GM21717 (cell line): ENCODE results near the gene SLC35G3.
"Not testable (repeated sequence)": the region's sequence is repeated elsewhere in the genome, so short reads cannot be mapped to it uniquely, and the experiment has no call there.

Experiments used
- ATAC-seq: cut with Tn5 transposase; IDR thresholded peaks from one replicate; pipeline ENCODE4 v1.9.1; 2021; ENCODE audit warnings: mild to moderate bottlenecking, moderate library complexity; ENCODE audit not compliant: unreplicated experiment

Gene SLC35G3

DNA sequence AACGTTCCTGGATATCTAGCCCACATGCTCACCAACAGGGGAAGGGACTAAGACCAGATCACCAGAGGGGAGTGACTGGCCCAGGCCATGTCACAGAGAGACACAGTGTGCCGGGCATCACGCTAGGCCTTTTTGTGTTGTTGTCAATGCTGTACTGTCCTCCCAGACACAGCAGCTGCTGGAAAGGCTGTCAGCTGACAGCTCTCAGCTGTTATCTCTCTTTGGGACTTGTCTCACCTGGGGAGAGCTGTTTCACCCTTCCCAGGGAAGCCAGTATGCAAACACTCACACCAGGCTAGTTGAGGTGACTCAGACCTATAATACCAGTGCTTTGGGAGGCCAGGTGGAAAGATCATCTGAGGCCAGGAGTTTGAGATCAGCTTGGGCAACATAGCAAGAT is 27.1 kb downstream of the SLC35G3 start:
- no peak for ATAC-seq

DNA sequence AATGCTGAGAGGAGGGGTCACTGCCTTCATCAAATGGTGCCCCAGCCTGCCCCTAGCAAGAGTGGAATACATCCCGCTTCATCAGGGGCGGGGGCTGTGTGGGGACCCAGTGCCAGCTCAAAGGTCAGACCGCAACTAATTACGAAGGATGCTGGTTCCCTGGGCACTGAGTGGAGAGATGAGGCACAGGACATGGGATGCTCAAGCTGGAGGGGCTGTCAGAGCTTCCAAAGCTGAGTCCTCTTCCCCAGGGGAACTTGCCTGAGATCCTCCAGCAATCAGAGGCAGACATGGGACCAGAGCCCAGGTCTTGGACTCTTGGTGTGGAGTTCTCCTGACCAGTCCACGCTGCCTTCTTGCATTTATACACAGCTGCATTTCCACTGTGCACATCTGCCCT is 27.7 kb downstream of the SLC35G3 start:
- no peak for ATAC-seq

DNA sequence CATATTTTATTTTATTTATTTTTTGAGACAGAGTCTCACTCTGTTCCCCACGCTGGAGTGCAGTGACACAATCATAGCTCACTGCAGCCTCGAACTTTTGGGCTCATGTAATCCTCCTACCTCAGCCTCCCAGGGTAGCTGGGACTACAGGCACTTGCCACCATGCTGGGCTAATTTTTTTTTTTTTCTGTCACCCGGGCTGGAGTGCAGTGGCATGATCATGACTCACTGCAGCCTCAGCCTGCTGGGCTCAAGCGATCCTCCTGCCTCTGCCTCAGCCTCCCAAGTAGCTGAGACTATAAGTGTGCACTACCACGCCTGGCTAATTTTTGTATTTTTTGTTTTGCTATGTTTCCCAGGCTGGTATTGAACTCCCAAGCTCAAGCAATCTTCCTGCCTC is 29.5 kb downstream of the SLC35G3 start:
- no peak for ATAC-seq

DNA sequence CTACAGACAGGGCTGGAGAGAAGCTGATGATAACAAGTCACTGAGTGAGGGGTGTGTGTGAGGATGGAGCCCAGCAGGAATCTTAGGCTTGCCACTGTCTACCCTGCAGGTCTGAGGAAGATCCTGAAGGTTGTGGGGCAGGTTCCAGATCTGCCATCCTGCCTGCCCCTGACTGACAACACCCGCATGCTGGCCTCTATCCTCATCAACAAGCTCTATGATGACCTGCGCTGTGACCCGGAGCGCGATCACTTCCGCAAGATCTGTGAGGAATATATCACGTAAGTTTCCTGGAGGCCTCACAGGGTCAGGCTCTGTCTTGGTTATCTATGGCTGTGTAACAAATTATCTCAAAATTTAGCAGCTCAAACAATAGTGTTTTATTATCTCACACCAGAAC is 30.3 kb downstream of the SLC35G3 start:
- ATAC-seq, result no peak

DNA sequence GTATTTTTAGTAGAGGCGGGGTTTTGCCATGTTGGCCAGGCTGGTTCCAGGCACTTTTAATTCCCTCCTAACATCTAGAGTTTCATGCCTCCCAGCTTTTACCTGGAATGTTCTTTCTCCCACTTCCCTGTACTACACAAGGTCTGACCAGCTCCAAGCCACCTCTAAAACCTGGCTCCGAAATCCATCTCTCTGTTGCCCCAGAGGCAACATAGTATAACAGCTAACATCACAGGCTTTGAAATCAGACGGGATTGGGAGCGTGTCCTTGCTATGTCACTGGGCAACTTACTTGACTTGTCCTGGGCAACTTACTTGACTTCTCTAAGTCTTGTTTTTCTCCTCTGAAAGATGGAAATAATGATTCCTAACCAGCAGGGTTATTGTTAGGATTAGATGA is 31.4 kb downstream of the SLC35G3 start:
- no peak for ATAC-seq

DNA sequence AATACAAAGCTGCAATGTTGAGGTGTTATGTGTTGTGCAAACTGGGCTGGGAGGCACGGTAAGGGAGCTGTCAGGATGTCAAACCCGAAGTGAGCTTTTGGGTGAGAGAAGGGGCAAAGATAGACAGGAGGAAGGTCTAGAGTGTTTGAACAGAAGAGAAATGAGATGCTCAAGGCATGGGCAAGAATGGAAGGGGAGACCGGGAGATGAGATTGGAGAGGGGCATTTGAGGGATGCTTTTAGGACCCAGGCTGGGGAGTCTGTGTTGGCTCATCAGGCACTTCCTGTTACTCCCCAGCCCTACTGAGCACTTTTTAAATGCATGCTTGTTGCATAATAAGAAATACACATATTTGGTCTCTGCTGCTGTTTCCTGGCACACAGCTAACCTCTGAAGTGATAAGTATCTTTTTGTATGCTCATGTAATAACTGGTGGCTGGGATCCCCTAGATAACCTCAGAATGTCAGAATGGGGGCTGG is 32.9 kb downstream of the SLC35G3 start:
- ATAC-seq, result no peak

DNA sequence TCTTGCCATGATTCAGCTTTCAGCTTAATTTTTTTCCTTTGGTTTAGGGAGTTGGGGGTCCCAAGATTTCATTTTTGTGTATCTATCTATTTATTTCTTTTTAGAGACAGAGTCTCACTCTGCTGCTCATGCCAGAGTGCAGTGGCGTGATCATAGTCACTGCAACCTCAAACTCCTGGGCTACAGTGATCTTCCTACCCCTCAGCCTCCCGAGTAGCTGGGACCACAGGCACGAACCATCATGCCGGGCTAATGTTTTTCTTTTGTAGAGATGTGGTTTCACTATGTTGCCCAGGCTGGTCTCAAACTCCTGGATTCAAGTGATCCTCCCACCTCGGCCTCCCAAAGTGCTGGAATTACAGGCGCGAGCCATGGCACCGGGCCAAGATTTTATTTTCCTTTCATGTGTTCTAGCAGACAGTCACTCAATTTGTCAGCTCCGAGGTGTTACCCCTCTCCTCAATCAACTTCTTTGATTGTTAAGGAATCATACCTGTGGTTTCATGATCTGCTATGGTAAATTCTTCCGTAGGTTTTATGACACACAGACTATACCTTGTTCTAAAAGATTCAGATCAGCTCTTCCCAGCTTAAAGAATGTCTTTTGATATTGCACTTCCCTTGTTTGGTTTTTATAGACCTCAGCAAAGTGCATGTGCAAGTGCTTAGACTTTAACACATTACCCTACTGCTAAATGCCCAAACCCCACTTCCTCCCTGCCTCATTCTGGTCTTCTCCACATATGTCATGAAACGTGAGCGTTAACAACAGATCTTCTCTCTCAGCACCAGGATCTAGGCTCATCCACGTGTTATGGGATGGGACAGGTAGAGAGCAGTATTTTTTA is 33.6 kb downstream of the SLC35G3 start:
- no peak for ATAC-seq

DNA sequence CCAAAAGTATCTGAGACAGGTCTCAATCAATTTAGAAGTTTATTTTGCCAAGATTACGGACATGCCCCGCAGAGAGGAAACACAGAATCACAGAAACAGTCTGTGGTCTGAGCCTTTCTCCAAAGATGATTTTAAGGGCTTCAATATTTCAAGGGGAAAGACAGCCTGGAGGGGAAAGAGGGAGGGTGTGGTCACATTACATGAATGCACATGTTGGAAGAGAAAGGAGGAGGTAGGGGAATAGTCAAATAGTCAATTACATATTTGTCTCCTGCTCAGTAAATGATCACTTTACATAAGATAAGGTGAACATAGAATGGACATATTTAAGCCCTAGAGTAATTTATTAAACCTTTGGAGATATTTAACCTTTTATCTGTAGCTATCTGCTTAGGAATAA is 34.3 kb downstream of the SLC35G3 start:
- no peak for ATAC-seq

DNA sequence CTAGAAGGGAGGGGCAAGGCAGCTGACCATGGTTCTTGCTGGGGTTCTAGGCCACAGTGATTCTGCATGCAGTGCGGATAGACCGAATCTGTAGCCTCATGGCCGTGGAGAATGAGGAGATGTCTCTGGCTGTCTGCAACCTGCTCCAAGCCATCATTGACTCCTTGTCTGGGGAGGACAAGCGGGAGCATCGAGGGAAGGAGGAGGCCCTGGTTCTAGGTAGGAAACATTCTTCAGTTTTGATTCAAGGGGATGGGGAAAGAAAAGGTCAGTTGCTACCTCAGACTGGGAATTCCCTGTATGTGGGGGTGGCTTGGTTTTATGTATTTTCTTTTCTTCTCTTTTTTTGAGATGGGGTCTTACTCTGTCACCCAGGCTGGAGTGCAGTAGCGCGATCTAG is 38.9 kb downstream of the SLC35G3 start:
- no peak for ATAC-seq

DNA sequence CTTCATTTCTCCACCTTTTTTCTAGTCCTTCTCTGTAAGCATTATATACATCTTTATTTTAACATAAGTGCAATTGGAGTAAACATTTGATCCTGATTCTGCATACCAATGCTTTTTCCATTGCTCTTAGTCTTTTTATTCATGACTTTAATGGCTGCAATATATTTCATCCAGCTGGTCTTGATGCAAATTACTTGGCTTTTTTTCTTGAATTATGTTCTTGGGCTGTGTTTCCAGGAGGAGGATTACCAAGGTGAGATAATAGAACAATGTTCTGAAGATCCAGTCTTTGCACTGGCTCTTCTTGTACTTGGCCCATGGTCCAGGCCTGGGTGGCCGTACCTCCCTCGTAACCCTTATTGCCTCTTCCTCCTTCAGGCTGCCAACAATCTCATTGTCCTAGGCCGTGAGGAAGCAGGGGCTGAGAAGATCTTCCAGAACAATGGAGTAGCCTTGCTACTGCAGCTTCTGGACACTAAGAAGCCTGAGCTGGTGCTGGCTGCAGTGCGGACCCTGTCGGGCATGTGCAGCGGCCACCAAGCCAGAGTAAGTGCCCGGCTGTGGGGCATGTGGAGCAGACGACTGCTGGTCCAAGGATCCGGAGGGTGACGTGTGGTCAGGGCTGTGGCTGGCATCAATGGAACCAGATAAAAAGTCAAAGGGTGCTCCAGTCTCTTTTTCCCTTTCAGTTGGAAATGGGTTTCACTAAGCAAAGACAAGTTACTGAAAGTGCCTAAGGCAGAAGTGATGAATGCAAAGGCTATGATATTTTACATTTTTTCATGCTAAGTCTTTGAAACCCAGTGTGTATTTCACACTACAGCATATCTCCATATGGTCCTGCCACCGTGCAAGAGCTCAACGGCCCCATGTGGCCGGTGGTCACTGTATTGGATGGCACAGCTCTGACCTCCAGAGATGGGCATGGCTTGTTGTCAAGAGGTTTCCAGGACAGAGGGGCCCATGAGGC is 39.7 kb downstream of the SLC35G3 start:
- ATAC-seq, result no peak

DNA sequence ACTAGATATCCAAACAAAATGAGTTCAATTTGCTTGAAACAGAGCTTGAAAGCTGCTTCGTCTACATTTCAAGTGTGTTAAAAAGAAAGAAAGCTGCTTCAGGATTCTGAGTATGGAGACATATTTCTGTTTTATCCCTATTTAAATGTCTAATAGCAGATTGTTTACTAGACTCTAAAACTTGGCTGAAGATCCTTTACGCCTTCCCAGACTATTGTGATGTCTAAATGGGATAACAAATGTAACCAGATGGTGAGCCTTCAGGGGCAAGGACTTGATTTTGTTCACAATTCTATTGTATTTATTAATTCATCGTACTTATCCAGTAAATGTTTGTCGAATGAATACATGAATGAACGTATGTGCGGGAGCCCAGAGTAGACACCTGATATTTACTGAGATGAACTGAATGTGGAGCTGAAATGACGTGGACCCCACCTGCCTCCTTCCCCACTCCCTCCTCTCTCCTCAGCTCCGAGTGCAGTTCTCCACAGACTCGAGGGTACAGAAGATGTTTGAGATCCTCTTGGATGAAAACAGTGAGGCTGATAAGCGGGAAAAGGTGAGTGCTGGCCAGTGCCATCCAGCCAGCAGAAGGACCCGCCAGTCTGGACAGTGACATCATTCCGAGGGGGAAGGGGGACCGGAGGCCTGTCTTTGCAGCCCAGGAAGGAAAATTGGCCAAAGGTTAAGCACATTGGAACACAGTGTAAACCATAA is 41.6 kb downstream of the SLC35G3 start:
- no peak for ATAC-seq

DNA sequence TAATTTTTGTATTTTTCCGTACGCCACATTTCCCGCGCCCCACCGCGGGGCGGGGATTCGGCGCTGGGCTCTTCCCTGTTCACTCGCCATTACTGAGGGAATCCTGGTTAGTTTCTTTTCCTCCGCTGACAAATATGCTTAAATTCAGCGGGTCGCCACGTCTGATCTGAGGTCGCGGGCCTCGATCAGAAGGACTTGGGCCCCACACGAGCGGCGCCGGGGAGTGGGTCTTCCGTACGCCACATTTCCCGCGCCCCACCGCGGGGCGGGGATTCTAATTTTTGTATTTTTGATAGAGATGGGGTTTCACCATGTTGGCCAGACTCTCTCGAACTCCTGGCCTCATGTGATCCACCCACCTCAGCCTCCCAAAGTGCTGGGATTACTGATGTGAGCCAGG is 43.1 kb downstream of the SLC35G3 start:
- ATAC-seq, result not testable (repeated sequence)

DNA sequence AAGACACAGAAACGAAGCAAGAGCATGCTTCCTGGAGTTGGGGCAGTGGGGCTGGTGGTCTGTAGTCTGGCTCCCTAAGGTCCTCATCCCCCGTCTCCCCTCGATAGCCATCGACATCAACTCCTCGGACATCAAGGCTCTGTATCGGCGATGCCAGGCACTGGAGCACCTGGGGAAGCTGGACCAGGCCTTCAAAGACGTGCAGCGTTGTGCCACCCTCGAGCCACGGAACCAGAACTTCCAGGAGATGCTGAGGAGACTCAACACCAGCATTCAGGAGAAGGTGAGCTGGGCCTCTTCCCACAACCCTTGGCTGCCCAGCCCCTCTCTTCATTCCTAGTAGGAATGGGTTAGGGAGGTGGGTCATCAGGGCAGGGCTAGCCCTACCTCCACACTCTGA is 44.3 kb downstream of the SLC35G3 start:
- no peak for ATAC-seq

DNA sequence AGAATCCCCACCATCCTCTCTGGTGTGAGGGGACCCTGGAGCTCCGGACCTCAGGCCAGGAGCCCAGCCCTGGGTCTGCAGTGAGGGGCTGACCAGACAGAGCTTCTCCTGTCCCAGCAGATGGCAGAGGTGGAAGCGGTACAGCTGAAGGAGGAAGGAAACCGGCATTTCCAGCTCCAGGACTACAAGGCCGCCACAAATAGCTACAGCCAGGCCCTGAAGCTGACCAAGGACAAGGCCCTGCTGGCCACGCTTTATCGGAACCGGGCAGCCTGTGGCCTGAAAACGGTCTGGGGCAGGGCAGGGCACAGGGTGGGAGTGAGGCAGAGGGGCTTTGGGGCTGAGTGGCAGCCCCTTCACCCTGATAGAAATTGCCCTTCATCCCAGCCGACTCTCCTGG is 46.0 kb downstream of the SLC35G3 start:
- no peak for ATAC-seq

DNA sequence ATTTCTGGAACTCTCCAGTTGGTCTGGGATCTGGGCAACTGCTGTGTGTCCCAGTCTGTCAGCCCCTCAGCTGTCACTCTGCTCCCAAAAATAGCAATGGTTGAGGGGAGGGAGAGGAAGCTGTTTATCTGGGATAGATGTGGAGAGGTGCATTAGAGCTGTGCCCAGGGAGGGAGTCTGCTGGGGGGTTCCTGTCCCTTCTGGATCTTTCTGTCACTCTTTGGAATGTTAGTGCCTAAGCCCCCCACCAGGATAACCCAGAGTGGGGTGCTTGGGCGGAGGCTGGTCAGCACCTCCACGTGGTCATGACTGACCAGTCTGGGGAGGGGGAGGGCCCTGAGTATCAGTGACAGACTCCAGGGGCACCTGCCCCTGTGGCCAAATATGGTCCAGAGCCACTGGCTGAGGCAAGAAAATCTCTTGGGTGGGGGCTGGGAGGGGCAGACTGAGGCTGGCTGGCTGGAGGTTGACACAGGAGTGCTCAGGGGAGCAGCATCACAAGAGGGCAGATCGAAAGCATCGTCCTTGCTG is 46.8 kb downstream of the SLC35G3 start, which contains the start of gene UNC45B:
UNC45B (plus strand) TSS at position 443 of the 531 bp plus-strand sequence. CDS start 447 bp downstream, outside the sequence.
- no peak for ATAC-seq

DNA sequence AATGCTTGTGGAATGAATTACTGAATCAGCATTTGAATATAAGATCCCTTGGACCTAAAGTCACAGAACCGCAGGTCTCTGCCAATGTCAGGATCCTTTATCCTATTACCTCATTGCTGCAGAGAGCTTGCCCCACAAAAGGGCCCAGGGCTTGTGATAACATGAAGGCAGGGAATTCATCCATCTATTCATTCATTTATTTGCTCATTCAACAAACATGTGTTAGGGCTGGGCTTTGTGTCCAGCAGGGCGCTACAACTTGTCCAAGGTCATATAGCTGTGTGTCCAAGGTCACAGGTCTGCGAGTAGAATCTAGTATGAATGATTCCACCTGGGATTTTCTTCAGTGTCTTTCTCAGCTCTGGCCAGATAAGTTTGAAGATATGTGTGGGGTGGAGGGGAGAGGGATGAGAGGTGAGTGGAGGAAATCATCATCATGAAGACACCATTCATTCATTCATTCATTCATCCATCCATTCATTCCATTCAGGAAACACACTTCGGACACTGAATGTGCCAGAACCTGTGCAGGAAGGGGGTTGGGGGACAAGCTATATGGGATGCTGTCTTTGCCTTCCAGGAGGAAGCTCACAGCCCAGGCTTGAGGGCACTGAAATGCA is 47.9 kb downstream of the SLC35G3 start:
- no peak for ATAC-seq

DNA sequence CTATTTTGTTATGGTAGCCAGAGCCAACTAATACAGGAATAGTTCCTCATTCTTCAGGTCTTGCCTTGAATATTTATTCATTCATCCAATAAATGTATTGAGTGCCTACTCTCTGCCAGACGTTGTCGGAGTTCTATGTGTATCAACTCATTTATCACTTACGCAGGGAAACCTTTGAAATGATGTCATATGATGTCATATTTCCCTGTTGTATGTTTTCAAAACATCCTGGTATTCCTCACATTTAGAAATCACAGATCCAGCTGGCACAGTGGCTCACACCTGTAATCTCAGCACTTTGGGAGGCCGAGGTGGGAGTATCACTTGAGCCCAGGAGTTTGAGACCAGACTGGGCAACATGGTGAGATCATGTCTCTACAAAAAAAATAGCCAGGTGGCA is 49.4 kb downstream of the SLC35G3 start:
- no peak for ATAC-seq
